A549 (cell line): Measurements from ENCODE around the gene IL1R1. TPM values are rescaled to one million over a fixed set of nuclear protein-coding genes. Genes with fewer than 3 reads are reported as not detected.
A peak's percentile ranks its signal among the peaks of the same experiment; 100 is the strongest.

Source experiments
- ATAC-seq, 2 experiments: fragments of 200-7000 bp in 1 of 2; fragments of >200 bp in 1 of 2; cut with Nextera tagmentation in 1 of 2; cut with Tn5 transposase in 1 of 2; 3 replicates each; pipeline versions ENCODE4 v1.8.0 to v1.9.1; 2018 to 2020; ENCODE audit warnings: mild to moderate bottlenecking in 1 of 2, moderate library complexity in 1 of 2
- CTCF ChIA-PET: fragments of 300-600 bp; sonication (Branson Sonifier 250); formaldehyde crosslinking; extraction: SDS; loops from one replicate; lab custom pipeline; 2021; ENCODE audit warnings: antibody characterized with exemption, inconsistent platforms; lab: Yijun Ruan, JAX
- POLR2A ChIA-PET: fragments of 350-600 bp; formaldehyde crosslinking; extraction: SDS; loops from one replicate; lab custom pipeline; 2021; ENCODE audit warnings: antibody characterized with exemption, inconsistent platforms; lab: Yijun Ruan, JAX
- DNase-seq, 2 experiments: peaks; one replicate each; pipeline versions ENCODE4 v3.0.0 to v3.0.0-alpha.2; 2011 to 2016; ENCODE audit warnings: low read depth in 1 of 2, low spot score in 1 of 2
- FAIRE-seq: peaks from 2 replicates; lab custom pipeline; 2011; peaks lifted over from hg19 to GRCh38; lab: Jason Lieb, UNC
- H3K27ac ChIP-seq, 2 experiments: fragments of >200 bp; sonication (Bioruptor Twin); formaldehyde crosslinking; 3 replicates each; pipeline ENCODE4 v1.5.1; 2016 to 2017
- H3K4me1 ChIP-seq: fragments of >200 bp; sonication (Bioruptor Twin); formaldehyde crosslinking; 3 replicates; pipeline ENCODE4 v1.6.1; 2016
- H3K4me2 ChIP-seq: fragments of >200 bp; sonication (Bioruptor Twin); formaldehyde crosslinking; 3 replicates; pipeline ENCODE4 v1.6.1; 2016
- H3K4me3 ChIP-seq: fragments of >200 bp; sonication (Bioruptor Twin); formaldehyde crosslinking; 3 replicates; pipeline ENCODE4 v1.5.1; 2016
- H3K9me3 ChIP-seq: fragments of >200 bp; sonication (Bioruptor Twin); formaldehyde crosslinking; 3 replicates; pipeline ENCODE4 v1.6.1; 2016
- CBX2 ChIP-seq: fragments of 200-600 bp; sonication (generic); IDR thresholded peaks from 2 replicates; pipeline ENCODE4 v1.6.1; 2016; ENCODE audit warnings: low read depth, mild to moderate bottlenecking, borderline replicate concordance
- CHD4 ChIP-seq: fragments of 200-600 bp; sonication (generic); IDR thresholded peaks from 2 replicates; pipeline ENCODE4 v1.6.1; 2016; ENCODE audit warnings: antibody characterized with exemption, mild to moderate bottlenecking, borderline replicate concordance
- ESRRA ChIP-seq: fragments of 150-350 bp; IDR thresholded peaks from 2 replicates; pipeline ENCODE4 v1.6.1; 2014; ENCODE audit warnings: mild to moderate bottlenecking, low read length, borderline replicate concordance
- FOXS1 ChIP-seq: fragments of 250-450 bp; sonication (Bioruptor Pico); IDR thresholded peaks from 2 replicates; pipeline ENCODE4 v1.5.0; 2020; ENCODE audit warnings: mild to moderate bottlenecking, moderate library complexity
- HEYL ChIP-seq: fragments of 250-450 bp; sonication (Bioruptor Pico); IDR thresholded peaks from 2 replicates; pipeline ENCODE4 v1.8.0; 2021; ENCODE audit warnings: mild to moderate bottlenecking, moderate library complexity
- HOXB13 ChIP-seq: fragments of 250-450 bp; sonication (Bioruptor Pico); IDR thresholded peaks from 2 replicates; pipeline ENCODE4 v1.5.0; 2020; ENCODE audit warnings: low read depth, mild to moderate bottlenecking, moderate library complexity
- JUN ChIP-seq, 2 experiments: fragments of >200 bp; sonication (Bioruptor Twin); formaldehyde crosslinking; IDR thresholded peaks; 2 replicates in 1 of 2; 3 replicates in 1 of 2; pipeline ENCODE4 v1.6.1; 2016 to 2017
- KDM1A ChIP-seq: fragments of 200-600 bp; sonication (generic); IDR thresholded peaks from 2 replicates; pipeline ENCODE4 v1.6.1; 2016; ENCODE audit warnings: low read depth, mild to moderate bottlenecking
- KDM5A ChIP-seq: fragments of 200-600 bp; sonication (generic); IDR thresholded peaks from 2 replicates; pipeline ENCODE4 v1.6.1; 2016; ENCODE audit warnings: antibody characterized with exemption, mild to moderate bottlenecking
- MAZ ChIP-seq: fragments of 150-350 bp; IDR thresholded peaks from 2 replicates; pipeline ENCODE4 v1.6.1; 2014; ENCODE audit warnings: antibody characterized with exemption, low read depth, low read length, borderline replicate concordance
- NR3C1 ChIP-seq: fragments of >200 bp; sonication (Bioruptor Twin); formaldehyde crosslinking; IDR thresholded peaks from 3 replicates; pipeline ENCODE4 v1.6.1; 2017
- RFX5 ChIP-seq: fragments of 450-650 bp; IDR thresholded peaks from 2 replicates; pipeline ENCODE4 v1.7.1; 2014; ENCODE audit warnings: antibody characterized with exemption, mild to moderate bottlenecking, moderate library complexity
- SMC3 ChIP-seq: fragments of >200 bp; sonication (Bioruptor Twin); formaldehyde crosslinking; IDR thresholded peaks from 3 replicates; pipeline ENCODE4 v1.6.1; 2018; ENCODE audit warnings: inconsistent platforms
- WGBS: methylation state at CpG from one replicate; pipeline ENCODE4 v1.1.6; 2017; ENCODE audit errors: missing lambda C conversion rate; 5-methylcytosine and 5-hydroxymethylcytosine counted together
- polyA plus RNA-seq, 4 experiments: library from polyadenylated mRNA; depleted of rRNA in 3 of 4; stranded (reverse); fragments of >200 nt; fragmentation: RNase III in 1 of 4; extraction: RNeasy Plus Mini Kit Qiagen cat#74134 plus additional on column Dnase treatment in 1 of 4; gene quantifications; 2 replicates in 3 of 4; 3 replicates in 1 of 4; pipeline ENCODE4 v1.2.3, GENCODE V29; 2011 to 2017
- TF ChIP-seq, protein P1 (sequence below): fragments of >200 bp; sonication (Bioruptor Twin); formaldehyde crosslinking; IDR thresholded peaks from 3 replicates; pipeline ENCODE4 v1.6.1; 2016
- TF ChIP-seq, protein P2 (sequence below): fragments of 450-650 bp; IDR thresholded peaks from 2 replicates; pipeline ENCODE4 v1.6.1; 2014; ENCODE audit warnings: antibody characterized with exemption
- TF ChIP-seq, protein P3 (sequence below): fragments of >200 bp; sonication (Bioruptor Twin); formaldehyde crosslinking; IDR thresholded peaks from 3 replicates; pipeline ENCODE4 v1.5.1; 2016

Gene IL1R1
- polyA plus RNA-seq, 2 of the 4 experiments (the other 2 are of a cell fraction) = 32.5 to 34.7 TPM

DNA sequence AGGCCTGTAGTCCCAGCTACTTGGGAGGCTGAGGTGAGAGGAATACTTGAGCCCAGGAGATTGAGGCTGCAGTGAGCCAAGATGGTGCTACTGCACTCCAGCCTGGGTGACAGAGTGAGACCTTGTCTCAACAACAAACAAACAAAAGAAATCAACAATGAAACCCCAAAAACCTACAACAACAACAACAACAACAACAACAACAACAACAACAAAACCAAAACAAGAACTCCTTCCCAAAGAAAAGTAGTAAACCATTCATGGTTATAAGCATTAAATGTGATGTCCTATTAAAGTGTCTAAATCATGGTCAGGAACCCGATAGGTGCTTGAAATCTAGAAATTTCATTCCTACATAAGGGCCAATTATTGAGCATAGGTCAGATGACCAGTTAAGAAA, 13.5 kb upstream of the IL1R1 start:
- H3K4me1 ChIP-seq = 0 out of 3 replicates have a peak, but pooled peaks cover 5% of the 10 kb centered on the region
- no peak overlapping the region for H3K27ac ChIP-seq
- FAIRE-seq (no peak), DNase-seq (no peak), ATAC-seq (no peak)
- ChIA-PET CTCF (interaction anchor here (0.8 to 2.3 kb wide), 3 partner anchors 37 to 112 kb away, joined by 3 to 7 read pairs (median 3); no protein-coding TSS in a partner anchor), POLR2A (no interaction called here)
- WGBS = 93% methylated on average over 1 of the region's 1 CpG
- no peak overlapping the region for H3K4me2 ChIP-seq
- H3K4me3 ChIP-seq = no peak overlapping the region
- no peaks in the 10 kb centered on the region for H3K9me3 ChIP-seq
- TF ChIP-seq KDM5A (no peak), HEYL (CRISPR knock-in tag) (no peak), JUN (IDR thresholded peaks at IDR 0.05) (no peak)

DNA sequence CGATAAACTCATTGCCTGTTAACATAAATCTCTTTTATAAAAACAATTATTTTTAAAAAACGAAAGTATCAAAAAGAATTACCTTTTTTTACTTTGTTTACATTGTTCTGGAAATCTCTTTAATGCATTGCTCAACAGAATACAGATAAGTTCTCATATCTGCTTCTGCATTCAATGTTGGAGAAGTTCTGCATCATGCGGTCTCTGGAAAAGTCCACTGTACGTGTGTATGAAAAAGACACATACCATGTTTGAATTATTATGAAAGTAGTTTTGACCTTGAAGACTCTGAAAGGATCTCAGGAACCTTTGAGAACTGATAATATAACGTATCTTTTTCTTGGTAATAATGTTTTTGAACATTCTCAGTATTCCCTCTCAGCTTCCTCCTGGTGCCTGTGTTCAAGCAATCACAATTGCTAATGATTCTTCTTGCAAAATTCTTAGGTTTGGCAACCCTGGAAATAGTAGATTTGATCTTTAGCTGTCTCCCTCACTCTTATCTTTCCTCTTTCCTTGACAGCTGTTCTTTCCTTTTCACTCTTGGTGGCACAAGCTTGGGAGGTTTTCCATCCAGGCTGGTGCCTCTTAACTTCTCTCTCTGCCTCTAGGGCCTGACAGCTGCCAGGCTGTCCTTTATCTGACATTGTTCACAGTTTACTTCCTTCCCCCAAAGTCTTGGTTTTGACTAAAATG, 12.4 kb upstream of the IL1R1 start:
- 89% methylated on average over 5 of the region's 5 CpGs for WGBS

DNA sequence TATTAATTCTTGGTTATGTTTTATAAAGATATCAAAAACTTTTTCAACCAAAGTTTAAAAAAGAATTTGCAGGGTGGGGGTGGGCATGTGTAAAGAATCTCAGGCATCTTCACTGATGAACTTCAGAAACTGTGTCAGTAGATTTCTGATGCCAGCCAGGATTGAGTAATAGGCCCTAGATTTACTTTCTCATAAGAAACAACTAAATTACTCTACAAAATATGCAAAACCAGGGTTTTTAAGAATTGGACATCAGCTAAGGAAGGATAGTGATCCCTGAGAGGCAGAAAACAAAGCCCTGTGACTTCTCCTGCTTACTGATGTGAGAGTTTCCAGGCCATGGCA, 11.9 kb upstream of the IL1R1 start:
- Histone ChIP-seq H3K4me1 (0 out of 3 replicates have a peak, but pooled peaks cover 5% of the 10 kb centered on the region), H3K9me3 (no peaks in the 10 kb centered on the region)
- POLR2A ChIA-PET = interaction anchor here (0.7 kb wide), 1 partner anchor 24 kb away, joined by 8 read pairs; no protein-coding TSS in a partner anchor
- no peak for DNase-seq
- TF ChIP-seq CBX2 = no peak
- TF ChIP-seq CHD4 = no peak
- TF ChIP-seq, protein P1, sequence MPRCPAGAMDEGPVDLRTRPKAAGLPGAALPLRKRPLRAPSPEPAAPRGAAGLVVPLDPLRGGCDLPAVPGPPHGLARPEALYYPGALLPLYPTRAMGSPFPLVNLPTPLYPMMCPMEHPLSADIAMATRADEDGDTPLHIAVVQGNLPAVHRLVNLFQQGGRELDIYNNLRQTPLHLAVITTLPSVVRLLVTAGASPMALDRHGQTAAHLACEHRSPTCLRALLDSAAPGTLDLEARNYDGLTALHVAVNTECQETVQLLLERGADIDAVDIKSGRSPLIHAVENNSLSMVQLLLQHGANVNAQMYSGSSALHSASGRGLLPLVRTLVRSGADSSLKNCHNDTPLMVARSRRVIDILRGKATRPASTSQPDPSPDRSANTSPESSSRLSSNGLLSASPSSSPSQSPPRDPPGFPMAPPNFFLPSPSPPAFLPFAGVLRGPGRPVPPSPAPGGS = no peak
- no peak for TF ChIP-seq MAZ
- TF ChIP-seq RFX5 = no peak
- TF ChIP-seq, protein P2, sequence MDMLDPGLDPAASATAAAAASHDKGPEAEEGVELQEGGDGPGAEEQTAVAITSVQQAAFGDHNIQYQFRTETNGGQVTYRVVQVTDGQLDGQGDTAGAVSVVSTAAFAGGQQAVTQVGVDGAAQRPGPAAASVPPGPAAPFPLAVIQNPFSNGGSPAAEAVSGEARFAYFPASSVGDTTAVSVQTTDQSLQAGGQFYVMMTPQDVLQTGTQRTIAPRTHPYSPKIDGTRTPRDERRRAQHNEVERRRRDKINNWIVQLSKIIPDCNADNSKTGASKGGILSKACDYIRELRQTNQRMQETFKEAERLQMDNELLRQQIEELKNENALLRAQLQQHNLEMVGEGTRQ = no peak
- no peak for TF ChIP-seq ESRRA
- TF ChIP-seq, all 56 proteins: peak for 0
- no peak overlapping the region for H3K4me2 ChIP-seq
- H3K27ac ChIP-seq = peak overlapping the region in 1 of 2 experiments; percentile 18; a peak in 1 of 6 replicates
- no peak overlapping the region for H3K4me3 ChIP-seq
- FAIRE-seq (no peak), ATAC-seq (no peak)
- CTCF ChIA-PET = no interaction called here

More for the DNA sequence above, 12.4 kb upstream of the IL1R1 start:
- ATAC-seq (no peak), DNase-seq (no peak), FAIRE-seq (no peak)
- no peak overlapping the region for H3K4me3 ChIP-seq
- no peaks in the 10 kb centered on the region for H3K9me3 ChIP-seq
- POLR2A ChIA-PET = interaction anchor here (0.7 kb wide), 1 partner anchor 24 kb away, joined by 8 read pairs; no protein-coding TSS in a partner anchor
- H3K27ac ChIP-seq = peak overlapping the region in 1 of 2 experiments; percentile 18; a peak in 1 of 6 replicates
- H3K4me1 ChIP-seq = 0 out of 3 replicates have a peak, but pooled peaks cover 5% of the 10 kb centered on the region
- TF ChIP-seq SMC3 = no peak
- TF ChIP-seq, protein P3, sequence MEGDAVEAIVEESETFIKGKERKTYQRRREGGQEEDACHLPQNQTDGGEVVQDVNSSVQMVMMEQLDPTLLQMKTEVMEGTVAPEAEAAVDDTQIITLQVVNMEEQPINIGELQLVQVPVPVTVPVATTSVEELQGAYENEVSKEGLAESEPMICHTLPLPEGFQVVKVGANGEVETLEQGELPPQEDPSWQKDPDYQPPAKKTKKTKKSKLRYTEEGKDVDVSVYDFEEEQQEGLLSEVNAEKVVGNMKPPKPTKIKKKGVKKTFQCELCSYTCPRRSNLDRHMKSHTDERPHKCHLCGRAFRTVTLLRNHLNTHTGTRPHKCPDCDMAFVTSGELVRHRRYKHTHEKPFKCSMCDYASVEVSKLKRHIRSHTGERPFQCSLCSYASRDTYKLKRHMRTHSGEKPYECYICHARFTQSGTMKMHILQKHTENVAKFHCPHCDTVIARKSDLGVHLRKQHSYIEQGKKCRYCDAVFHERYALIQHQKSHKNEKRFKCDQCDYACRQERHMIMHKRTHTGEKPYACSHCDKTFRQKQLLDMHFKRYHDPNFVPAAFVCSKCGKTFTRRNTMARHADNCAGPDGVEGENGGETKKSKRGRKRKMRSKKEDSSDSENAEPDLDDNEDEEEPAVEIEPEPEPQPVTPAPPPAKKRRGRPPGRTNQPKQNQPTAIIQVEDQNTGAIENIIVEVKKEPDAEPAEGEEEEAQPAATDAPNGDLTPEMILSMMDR = no peak
- no peak for TF ChIP-seq FOXS1
- no peak for TF ChIP-seq HOXB13
- no peak for TF ChIP-seq NR3C1
- no peak for TF ChIP-seq KDM1A
- CTCF ChIA-PET = interaction anchor here (0.8 kb wide), 1 partner anchor 36 kb away, joined by 3 read pairs; no protein-coding TSS in a partner anchor
- no peak overlapping the region for H3K4me2 ChIP-seq
